ENCODE measurements around the gene UCP3. TPM values are rescaled to one million over a fixed set of nuclear protein-coding genes. Genes with fewer than 3 reads are reported as not detected.

UCP3 gene
- total RNA-seq, 4 donors from 2014 or later, result 0.64 to 2.5 (median 1.6) TPM

DNA sequence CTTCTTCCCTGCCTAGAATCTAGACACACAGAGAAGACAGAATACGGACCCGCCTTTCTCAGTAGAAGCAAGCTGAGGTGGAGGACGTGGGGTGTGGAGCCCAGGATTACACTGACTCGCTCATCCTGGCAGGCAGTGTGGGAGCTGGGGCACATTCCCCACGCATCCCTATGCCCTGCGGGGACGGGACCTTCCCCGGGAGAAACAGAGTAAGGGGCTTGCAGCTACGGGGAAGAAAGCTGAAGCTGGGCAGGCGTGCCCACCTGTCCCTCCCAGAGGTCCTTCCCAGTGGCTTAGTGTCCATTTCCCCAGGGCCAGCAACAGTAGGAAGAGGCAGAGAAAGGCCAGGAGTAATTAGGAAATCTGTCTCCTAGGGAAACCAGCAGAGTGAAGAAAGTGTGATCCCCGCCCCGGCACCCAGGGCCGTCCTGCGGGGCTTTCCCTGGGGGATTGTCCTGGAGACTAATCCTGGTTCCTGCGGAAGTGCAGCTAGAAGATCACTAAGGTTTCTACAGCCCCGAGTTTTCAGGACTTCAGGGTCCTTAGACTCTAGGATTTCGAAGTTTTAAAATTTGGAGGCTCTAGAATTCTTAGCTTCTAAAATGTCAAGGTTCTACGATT lies 50.3 kb downstream of the UCP3 start:
- H3K9me3 ChIP-seq, result no peaks in the 10 kb centered on the region
- no peaks in the 10 kb centered on the region for H3K4me1 ChIP-seq
- H3K36me3 ChIP-seq, result no peaks in the 10 kb centered on the region
- no peak overlapping the region for H3K4me3 ChIP-seq
- TF ChIP-seq, protein P1, sequence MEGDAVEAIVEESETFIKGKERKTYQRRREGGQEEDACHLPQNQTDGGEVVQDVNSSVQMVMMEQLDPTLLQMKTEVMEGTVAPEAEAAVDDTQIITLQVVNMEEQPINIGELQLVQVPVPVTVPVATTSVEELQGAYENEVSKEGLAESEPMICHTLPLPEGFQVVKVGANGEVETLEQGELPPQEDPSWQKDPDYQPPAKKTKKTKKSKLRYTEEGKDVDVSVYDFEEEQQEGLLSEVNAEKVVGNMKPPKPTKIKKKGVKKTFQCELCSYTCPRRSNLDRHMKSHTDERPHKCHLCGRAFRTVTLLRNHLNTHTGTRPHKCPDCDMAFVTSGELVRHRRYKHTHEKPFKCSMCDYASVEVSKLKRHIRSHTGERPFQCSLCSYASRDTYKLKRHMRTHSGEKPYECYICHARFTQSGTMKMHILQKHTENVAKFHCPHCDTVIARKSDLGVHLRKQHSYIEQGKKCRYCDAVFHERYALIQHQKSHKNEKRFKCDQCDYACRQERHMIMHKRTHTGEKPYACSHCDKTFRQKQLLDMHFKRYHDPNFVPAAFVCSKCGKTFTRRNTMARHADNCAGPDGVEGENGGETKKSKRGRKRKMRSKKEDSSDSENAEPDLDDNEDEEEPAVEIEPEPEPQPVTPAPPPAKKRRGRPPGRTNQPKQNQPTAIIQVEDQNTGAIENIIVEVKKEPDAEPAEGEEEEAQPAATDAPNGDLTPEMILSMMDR (IDR thresholded peaks at IDR 0.05), result no peak
- TF ChIP-seq POLR2A (IDR thresholded peaks at IDR 0.05) (no peak), POLR2AphosphoS5 (IDR thresholded peaks at IDR 0.05) (no peak), EP300 (IDR thresholded peaks at IDR 0.05) (no peak)
- ATAC-seq, result no peak
- H3K27me3 ChIP-seq, result peaks cover 16% of the 10 kb centered on the region
- WGBS, 2 donors (ENCODE audit: low coverage in 1 of 2), result 81 to 100% methylated on average over 1 to 7 of the region's 18 CpGs
- no peak overlapping the region for H3K27ac ChIP-seq

DNA sequence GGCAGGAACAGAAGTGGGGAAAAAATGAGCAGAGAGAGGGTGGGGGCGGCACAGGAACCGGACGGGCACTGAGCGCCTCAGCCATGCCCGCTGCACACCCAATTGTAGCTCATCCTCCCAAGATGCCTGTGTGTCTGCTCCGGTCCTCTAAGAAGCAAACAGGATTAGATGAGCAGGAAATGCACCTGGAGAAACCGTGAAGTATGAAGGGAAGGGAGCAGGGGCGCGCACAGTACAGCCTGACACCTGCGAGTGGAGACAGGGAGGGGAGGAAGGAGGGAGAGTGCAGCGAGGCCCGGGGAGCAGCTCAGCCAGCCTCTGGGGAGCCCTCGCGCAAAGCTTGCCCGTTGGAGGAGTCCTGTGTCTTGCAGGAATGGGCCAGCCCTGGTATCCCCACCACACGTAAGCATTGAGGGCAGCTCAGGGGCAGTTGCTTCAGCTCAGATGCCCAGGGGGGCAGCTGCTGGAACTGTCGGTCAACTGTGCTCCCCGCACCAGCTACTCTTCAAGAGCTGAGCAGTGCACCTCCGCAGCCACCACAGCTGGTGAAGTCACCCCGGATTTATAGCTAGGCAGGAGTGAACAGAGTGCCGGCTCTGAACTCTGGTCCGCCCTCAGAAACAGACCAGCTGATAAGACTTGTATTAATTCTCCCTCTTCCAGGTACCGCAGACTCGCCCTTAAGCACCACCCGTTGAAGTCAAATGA lies 51.1 kb downstream of the UCP3 start:
- Histone ChIP-seq H3K36me3 (no peaks in the 10 kb centered on the region), H3K27me3 (peaks cover 12% of the 10 kb centered on the region), H3K9me3 (no peaks in the 10 kb centered on the region), H3K4me1 (no peaks in the 10 kb centered on the region), H3K4me3 (no peak overlapping the region), H3K27ac (no peak overlapping the region)
- TF ChIP-seq POLR2AphosphoS5 (IDR thresholded peaks at IDR 0.05) (no peak), EP300 (IDR thresholded peaks at IDR 0.05) (no peak), POLR2A (IDR thresholded peaks at IDR 0.05) (no peak)
- TF ChIP-seq, protein P1 (IDR thresholded peaks at IDR 0.05), result no peak
- WGBS, 2 donors (ENCODE audit: low coverage in 1 of 2), result 46 to 55% methylated on average over 8 to 11 of the region's 25 CpGs
- no peak for ATAC-seq

DNA sequence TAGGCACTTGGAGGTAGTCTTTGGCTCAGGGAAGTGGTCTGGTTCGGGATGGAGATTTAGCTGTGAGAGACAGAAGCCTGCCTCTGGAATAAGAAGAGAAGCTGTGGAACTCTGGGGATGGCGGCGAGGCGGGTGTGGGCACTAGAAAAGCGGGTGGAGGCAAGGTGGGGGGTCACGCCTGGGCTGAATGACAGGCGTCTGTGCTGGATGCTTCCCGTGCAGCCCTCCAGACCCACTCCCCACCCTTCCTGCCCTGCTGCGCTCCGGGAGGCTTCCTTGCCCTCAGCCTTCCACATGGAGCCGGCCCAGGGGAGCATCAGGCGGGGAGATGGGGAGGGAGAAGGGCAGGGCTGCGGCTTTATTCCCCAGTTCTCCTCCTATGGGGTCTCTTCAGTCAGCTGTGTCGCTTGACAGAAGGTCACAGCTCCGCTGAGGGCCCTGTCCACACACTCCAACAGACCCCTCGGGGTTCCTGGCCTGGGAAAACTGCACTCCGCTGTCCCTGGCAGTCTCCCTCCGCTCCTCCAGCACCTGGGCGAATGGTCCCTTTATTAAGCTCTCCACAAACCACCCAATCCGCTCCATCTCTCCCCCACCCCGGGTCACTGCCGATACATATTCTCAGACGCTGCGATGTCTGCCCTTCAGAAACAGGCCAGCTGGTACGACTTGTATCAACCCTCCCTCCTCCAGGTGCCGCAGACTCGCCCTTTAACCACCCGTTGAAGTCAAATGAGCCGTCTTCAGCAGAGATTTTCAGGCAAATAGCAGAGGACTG lies 51.8 kb downstream of the UCP3 start:
- no peaks in the 10 kb centered on the region for H3K9me3 ChIP-seq
- ATAC-seq, result no peak
- TF ChIP-seq POLR2A (IDR thresholded peaks at IDR 0.05) (no peak), POLR2AphosphoS5 (IDR thresholded peaks at IDR 0.05) (no peak), EP300 (IDR thresholded peaks at IDR 0.05) (no peak)
- TF ChIP-seq, protein P1 (IDR thresholded peaks at IDR 0.05), result no peak
- H3K27ac ChIP-seq, result no peak overlapping the region
- 23 to 49% methylated on average over 5 to 17 of the region's 29 CpGs for WGBS, 2 donors (ENCODE audit: low coverage in 1 of 2)
- H3K4me3 ChIP-seq, result no peak overlapping the region
- H3K27me3 ChIP-seq, result peaks cover 12% of the 10 kb centered on the region
- H3K36me3 ChIP-seq, result no peaks in the 10 kb centered on the region
- H3K4me1 ChIP-seq, result no peaks in the 10 kb centered on the region

DNA sequence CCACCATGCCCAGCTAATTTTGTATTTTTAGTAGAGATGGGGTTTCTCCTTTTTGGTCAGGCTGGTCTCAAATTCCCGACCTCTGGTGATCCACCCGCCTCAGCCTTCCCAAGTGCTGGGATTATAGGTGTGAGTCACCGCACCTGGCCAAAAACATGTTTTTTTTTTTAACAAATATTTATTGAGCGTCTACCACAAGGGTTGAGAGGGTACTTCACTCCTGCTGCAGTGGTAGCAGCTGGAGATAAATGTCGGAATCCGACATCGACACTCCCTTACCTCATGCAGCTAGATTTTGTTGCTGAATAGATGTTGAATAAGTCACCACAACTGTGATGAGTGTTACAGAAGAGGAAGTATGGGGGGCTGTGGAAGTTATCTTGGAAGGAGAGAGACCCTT lies 57.1 kb downstream of the UCP3 start:
- TF ChIP-seq, protein P1 (IDR thresholded peaks at IDR 0.05), result no peak
- TF ChIP-seq POLR2AphosphoS5 (IDR thresholded peaks at IDR 0.05), result no peak
- no peak for TF ChIP-seq EP300 (IDR thresholded peaks at IDR 0.05)
- TF ChIP-seq POLR2A (IDR thresholded peaks at IDR 0.05), result no peak
- Histone ChIP-seq H3K4me1 (no peaks in the 10 kb centered on the region), H3K4me3 (no peak overlapping the region), H3K36me3 (no peaks in the 10 kb centered on the region), H3K27me3 (peaks cover 1% of the 10 kb centered on the region), H3K27ac (no peak overlapping the region), H3K9me3 (no peaks in the 10 kb centered on the region)
- WGBS, 2 donors (ENCODE audit: low coverage in 1 of 2), result 93 to 96% methylated on average over 7 of the region's 7 CpGs
- no peak for ATAC-seq
